Midbrain (tissue), 1 donor: ENCODE measurements around the gene WDR4.
"Not testable (repeated sequence)": the region's sequence is repeated elsewhere in the genome, so short reads cannot be mapped to it uniquely, and the experiment has no call there.

Experiments used
- DNase-seq: peaks from one replicate; lab custom pipeline; 2025; lab: John Stamatoyannopoulos, UW

Gene WDR4

DNA sequence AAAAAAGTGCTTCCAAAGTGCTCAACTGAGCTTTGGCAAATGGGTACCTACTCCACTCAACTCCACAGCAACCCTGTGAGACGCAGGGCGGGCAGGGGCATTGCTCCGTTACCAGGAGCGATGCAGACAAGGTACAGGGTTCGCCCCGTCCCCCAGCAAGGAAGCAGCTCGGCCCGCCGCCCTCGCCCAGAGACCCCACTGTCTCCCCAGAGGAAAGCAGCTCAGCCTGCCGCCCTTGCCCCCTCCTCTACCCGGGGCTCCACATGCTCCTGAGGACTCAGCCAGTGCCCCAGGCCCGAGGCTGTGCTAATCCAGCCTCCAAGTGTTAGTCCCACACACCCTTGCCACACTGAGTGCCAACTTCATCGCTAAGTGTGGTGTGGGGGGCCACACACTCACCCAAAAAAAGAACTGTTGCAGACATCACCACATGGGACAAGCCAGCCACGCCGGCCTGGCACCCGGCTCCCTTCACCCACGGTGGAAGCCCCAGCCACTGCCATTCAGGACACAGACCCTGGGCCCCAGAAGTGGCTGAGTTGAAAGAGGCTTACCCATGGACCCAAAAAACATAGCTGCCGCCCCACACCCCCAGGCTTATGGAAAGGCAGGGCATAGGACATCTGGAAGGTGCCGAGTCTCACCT, 26.3 kb downstream of the WDR4 start:
- no peak for DNase-seq

DNA sequence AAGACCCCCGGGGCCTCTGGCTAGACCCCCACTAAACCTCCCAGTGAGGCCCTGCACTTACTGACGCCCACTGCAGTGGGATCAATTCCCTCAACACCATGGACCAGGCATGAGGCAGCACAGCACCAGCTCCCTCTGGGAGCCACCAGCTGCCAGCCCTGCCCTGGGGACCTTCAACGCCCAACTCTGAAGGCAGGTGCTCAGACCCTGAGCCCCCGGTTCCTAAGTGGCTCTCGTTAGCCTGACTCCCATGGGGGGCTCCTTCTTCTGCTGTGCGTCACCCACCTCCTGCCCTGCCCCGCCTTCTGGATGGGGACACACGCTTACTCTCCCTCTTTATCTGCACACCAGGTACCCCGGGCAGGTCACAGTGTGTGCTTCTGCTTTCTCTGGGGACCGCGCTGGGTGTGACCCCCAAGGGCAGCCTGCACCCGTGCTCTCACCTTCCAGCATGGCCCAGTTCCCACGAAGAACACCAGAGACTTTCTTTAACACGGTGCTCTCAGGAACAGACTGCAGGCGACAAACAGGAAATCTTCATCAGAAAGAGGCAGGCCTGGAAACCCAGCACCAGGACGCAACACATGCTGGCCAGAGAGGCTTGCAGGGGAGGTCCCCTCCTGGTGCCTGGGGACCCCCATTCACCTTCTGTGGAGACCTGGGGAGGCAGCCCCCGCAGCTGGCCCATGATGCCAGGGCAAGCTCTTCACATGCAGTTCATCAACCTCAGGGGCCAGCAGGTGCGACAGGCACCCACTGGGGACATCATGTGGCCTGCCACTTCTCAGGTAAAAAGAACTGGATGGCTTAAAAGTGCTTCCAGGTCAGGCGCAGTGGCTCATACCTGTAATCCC, 27.3 kb downstream of the WDR4 start:
- no peak for DNase-seq

- no peak for DNase-seq
Measured at GRCh38 chr21:42850866-42851391, 28.4 kb downstream of the WDR4 start.

GRCh38 chr21:42850463-42850862, 28.9 kb downstream of the WDR4 start:
- no peak for DNase-seq

GRCh38 chr21:42849759-42850412, 29.5 kb downstream of the WDR4 start:
- DNase-seq: no peak

GRCh38 chr21:42848932-42849758, 30.2 kb downstream of the WDR4 start:
- no peak for DNase-seq

DNA sequence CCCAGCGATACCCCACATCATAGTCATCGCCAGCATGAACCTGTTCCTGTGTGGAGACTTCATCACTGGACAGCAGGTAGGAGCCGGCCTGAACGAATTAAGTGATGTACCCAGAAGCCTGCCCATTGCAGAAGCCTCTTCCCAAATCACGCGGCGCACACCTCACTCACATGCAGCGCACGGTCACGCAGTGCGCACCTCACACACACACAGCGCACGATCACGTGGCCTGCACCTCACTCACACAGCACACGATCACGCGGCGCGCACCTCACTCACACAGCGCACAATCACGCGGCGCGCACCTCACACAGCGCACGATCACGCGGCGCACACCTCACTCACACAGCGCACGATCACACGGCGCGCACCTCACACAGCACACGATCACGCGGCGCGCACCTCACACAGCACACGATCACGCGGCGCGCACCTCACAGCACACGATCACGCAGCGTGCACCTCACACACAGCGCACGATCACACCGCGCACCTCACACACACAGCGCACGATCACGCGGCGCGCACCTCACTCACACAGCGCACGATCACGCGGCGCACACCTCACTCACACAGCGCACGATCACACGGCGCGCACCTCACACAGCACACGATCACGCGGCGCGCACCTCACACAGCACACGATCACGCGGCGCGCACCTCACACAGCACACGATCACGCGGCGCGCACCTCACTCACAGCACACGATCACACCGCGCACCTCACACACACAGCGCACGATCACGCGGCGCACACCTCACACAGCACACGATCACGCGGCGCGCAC, 31.0 kb downstream of the WDR4 start:
- not testable (repeated sequence) for DNase-seq

GRCh38 chr21:42847726-42848125, 31.6 kb downstream of the WDR4 start:
- DNase-seq: no peak

DNA sequence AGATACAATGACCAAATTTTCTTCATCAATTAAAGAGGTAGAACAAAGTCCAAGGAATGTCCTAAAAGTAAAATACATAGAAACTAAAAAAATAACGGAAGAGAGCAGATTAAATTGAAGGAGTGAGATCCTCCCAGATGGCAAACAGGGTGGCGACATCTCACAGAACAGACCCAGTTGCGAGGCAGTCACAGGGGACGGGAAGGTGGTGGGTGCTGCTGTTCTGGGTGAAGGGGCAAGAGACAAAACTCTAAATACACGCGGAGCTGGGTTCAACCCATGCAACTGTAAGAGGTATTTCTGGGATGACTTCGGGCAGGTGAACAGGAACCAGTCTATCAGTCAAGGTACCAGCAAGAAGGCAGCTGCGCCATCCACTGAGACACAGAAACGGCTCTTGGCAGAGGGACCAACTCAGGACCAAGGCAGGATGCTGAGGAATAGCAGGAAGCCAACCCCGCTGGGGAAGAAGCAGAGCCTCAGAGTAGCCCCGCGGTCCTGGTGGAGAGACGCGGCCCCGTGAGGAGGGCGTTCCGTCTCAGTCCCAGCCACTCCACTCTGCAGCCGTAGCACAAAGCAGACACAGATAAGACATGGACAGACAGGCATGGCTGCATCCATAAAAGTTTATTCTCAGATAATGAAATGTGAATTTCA, 32.2 kb downstream of the WDR4 start:
- no peak for DNase-seq

- DNase-seq: no peak
Measured at GRCh38 chr21:42846221-42846620, 33.1 kb downstream of the WDR4 start.

- DNase-seq: peak; percentile 57
Measured at GRCh38 chr21:42845296-42845965, 33.9 kb downstream of the WDR4 start.

DNA sequence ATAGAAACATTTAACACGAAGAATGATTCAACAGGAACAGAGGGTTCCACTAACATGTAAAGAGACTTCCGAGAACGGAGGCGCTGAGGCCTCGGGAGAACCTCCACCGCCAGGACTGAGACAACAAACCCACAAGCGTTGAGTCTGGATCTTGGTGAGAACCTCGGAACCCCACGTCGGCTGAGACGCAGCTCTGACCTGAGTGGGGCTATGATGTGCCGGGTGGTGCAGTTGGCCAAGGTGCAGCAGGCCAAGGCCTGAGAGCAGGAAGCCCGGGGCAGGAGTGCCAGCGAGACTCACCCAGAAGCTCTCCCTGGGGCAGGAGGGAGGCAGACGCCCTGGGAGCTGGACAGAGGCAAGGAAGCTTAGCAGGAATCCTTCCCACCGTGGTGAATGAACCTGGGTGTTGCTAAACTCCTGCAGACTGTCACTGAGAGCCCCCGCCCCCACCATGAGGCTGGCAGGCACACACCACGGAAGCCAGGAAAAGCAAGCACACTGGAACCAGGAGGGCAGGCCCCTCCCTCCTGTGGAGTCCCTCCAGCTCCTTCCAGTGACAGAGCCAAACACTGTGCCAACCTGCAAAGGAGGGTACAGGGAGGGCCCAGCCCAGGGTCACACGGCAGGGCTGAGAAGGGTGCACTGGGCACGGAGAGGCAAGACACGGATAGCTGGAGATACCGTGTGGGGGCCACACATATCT, 34.8 kb downstream of the WDR4 start:
- DNase-seq: peak; percentile 60

DNA sequence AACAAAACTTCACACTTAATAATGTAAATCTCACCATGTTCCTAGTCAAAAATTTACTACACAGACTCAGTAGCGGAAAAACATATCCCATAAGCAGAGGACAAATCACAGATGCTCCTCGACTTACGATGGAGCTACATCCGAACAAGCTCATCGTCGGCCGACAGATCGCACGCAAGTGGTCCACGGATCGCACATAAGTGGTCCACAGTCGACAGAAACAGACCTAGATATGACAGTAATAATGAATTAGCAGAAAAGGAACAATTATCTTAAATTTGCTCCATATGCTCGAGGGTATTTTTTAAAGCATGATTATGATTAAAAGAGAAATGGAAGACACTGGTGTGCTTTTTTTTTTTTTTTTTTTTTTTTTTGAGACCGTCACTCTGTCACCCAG, 36.3 kb downstream of the WDR4 start:
- no peak for DNase-seq

GRCh38 chr21:42841916-42842655, 37.3 kb downstream of the WDR4 start:
- not testable (repeated sequence) for DNase-seq

- no peak for DNase-seq
Measured at GRCh38 chr21:42841156-42841915, 38.0 kb downstream of the WDR4 start.

GRCh38 chr21:42840411-42841155, 38.8 kb downstream of the WDR4 start:
- DNase-seq: no peak
